Bronchial epithelial cell (primary cell): ENCODE data around the gene SREK1IP1. TPM values are rescaled to one million over a fixed set of nuclear protein-coding genes. Genes with fewer than 3 reads are reported as not detected.
A peak's percentile ranks its signal among the peaks of the same experiment; 100 is the strongest.

Experiments
- DNase-seq: peaks from one replicate; pipeline ENCODE4 v3.0.0-alpha.2; 2010; ENCODE audit warnings: low read depth
- FAIRE-seq: peaks from 2 replicates; lab custom pipeline; 2011; peaks lifted over from hg19 to GRCh38; lab: Jason Lieb, UNC
- H3K27me3 ChIP-seq: 2 replicates; pipeline ENCODE4 v1.5.1; 2011; ENCODE audit warnings: low read length; ENCODE audit not compliant: control insufficient read depth, insufficient read depth
- H3K36me3 ChIP-seq: 2 replicates; pipeline ENCODE4 v1.5.1; 2011; ENCODE audit warnings: low read length; ENCODE audit not compliant: control insufficient read depth, insufficient read depth
- H3K4me3 ChIP-seq: 2 replicates; pipeline ENCODE4 v1.5.1; 2011; ENCODE audit warnings: mild to moderate bottlenecking, low read depth, low read length, control low read depth
- total RNA-seq: library from RNA; depleted of rRNA; stranded (reverse); fragments of >200 nt; gene quantifications from 2 replicates; pipeline ENCODE4 v1.2.1, GENCODE V29; 2014
- TF ChIP-seq, protein P1 (sequence below): IDR thresholded peaks from 2 replicates; pipeline ENCODE4 v1.5.1; 2011; ENCODE audit warnings: mild to moderate bottlenecking, moderate library complexity, low read length, control low read depth, inconsistent platforms; ENCODE audit not compliant: insufficient read depth, severe bottlenecking

The SREK1IP1 gene
- total RNA-seq, 1 donor from 2014 or later = 21.9 TPM

DNA sequence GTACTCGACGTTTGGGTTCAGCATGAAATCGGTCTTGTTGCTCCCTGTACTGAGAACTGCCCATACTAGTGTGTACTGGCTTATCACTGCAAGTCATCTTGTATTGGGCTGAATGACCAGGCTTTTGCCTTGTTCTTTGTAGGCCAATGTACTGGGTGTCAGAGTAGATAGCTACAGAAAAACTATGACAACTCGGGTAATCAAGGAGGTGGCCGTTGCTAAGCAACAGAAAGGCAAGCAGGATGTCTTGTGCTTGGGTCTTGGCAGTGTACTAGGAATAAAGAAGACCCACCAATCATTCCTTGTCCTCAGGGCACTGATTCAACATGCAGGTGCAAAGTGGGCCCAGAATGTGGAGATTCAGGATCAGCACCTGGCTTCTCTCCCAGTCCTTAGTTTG lies 90.1 kb downstream of the SREK1IP1 start:
- no peak overlapping the region for H3K4me3 ChIP-seq
- TF ChIP-seq, protein P1, sequence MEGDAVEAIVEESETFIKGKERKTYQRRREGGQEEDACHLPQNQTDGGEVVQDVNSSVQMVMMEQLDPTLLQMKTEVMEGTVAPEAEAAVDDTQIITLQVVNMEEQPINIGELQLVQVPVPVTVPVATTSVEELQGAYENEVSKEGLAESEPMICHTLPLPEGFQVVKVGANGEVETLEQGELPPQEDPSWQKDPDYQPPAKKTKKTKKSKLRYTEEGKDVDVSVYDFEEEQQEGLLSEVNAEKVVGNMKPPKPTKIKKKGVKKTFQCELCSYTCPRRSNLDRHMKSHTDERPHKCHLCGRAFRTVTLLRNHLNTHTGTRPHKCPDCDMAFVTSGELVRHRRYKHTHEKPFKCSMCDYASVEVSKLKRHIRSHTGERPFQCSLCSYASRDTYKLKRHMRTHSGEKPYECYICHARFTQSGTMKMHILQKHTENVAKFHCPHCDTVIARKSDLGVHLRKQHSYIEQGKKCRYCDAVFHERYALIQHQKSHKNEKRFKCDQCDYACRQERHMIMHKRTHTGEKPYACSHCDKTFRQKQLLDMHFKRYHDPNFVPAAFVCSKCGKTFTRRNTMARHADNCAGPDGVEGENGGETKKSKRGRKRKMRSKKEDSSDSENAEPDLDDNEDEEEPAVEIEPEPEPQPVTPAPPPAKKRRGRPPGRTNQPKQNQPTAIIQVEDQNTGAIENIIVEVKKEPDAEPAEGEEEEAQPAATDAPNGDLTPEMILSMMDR = no peak
- H3K27me3 ChIP-seq = no peaks in the 10 kb centered on the region
- FAIRE-seq (peak; percentile 77), DNase-seq (no peak)
- no peaks in the 10 kb centered on the region for H3K36me3 ChIP-seq

DNA sequence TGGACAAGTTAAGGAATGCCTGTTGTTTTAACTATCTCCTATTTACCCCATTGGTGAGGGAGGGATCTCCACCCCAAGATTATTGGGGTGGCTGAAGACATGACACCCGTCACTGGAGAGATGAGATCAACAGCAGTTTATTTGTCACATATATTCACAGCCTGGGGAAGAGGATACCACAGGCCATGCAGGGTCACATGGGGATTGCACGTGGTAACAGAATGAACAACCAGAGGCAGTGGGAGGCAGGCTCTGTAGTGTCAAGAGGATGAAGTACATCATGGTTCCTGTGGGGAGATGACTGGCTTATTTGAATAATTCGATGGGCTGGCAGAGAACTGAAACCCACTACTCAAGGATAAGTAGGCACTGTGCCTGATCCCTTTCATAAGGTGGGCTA lies 96.8 kb downstream of the SREK1IP1 start:
- Histone ChIP-seq H3K27me3 (no peaks in the 10 kb centered on the region), H3K4me3 (no peak overlapping the region), H3K36me3 (no peaks in the 10 kb centered on the region)
- FAIRE-seq (peak; percentile 70), DNase-seq (no peak)
- TF ChIP-seq, protein P1 = no peak

DNA sequence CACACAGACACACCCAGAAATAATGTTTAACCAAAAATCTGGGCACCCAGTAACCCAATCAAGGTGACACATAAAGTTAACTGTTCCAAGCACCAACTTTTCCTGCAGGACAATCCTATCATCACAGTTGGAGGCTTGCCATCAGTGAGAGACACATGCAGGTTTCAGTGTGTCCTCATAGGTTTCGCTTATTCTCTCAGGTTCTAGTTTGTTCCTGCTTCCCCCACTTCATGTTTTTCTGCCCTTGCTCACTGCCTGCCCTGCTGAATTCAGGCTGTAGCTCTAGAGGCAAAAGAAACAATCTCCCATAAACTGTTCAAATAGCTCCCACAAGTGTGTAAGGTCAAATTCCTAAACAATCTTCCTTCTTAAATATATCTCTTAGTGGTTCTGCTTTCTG lies 98.2 kb downstream of the SREK1IP1 start:
- FAIRE-seq (no peak), DNase-seq (no peak)
- TF ChIP-seq, protein P1 = no peak
- Histone ChIP-seq H3K4me3 (no peak overlapping the region), H3K27me3 (no peaks in the 10 kb centered on the region), H3K36me3 (no peaks in the 10 kb centered on the region)

Other genes with a start within 250 kb of the SREK1IP1 start
- not detected in 2 replicates for gene SHISAL2B, start 78.2 kb downstream of the SREK1IP1 start, total RNA-seq
- 24.7 and 29.8 TPM in 2 replicates for gene CWC27, start 239 bp upstream of the SREK1IP1 start, total RNA-seq